Muscle layer of duodenum (tissue), 2 donors: ENCODE measurements around the gene SNX12.

Source experiments
- H3K27ac ChIP-seq: one replicate; pipeline ENCODE4 v1.7.0; 2013; ENCODE audit warnings: mild to moderate bottlenecking, low read length
- H3K27me3 ChIP-seq: one replicate; pipeline ENCODE4 v1.7.0; 2013; ENCODE audit warnings: low read depth, mild to moderate bottlenecking, control low read depth, low read length
- H3K36me3 ChIP-seq, 2 donors: one replicate each; pipeline ENCODE4 v1.7.0; 2013; ENCODE audit warnings: low read length in 2 of 2, control low read depth in 1 of 2, mild to moderate bottlenecking in 1 of 2; ENCODE audit not compliant: insufficient read depth in 2 of 2, control insufficient read depth in 1 of 2
- H3K4me1 ChIP-seq, 2 donors: one replicate each; pipeline ENCODE4 v1.7.0; 2013; ENCODE audit warnings: low read length in 2 of 2, mild to moderate bottlenecking in 2 of 2, control low read depth in 1 of 2, moderate library complexity in 1 of 2; ENCODE audit not compliant: insufficient read depth in 2 of 2, control insufficient read depth in 1 of 2
- H3K4me3 ChIP-seq, 2 donors: one replicate each; pipeline ENCODE4 v1.7.0; 2013; ENCODE audit warnings: low read length in 2 of 2, low read depth in 1 of 2, mild to moderate bottlenecking in 1 of 2
- H3K9me3 ChIP-seq, 2 donors: one replicate each; pipeline ENCODE4 v1.7.0; 2013; ENCODE audit warnings: low read length in 2 of 2, control low read depth in 1 of 2, mild to moderate bottlenecking in 1 of 2; ENCODE audit not compliant: control insufficient read depth in 1 of 2
- donor health status: healthy.

SNX12 gene

DNA sequence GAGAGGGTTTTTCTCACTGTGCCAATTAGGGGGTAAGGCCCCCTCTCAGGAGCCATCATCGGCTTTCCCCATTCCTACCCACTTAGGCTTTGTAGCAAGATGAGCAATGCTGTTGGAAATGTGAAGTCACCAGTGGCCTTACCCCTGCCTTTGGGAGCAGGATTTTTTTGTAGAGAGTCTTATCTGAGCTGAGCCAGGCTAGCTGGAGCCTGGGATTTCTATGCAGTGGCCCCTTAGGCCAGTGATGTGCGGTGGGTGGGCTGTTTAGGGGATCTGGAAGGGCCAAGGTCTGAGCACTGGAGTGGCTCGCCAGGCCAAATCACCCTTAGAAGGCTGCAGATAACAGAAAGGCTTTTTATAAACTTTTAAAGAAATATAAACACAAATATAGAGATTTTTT, 34.2 kb upstream of the SNX12 start:
- Histone ChIP-seq H3K27me3 (no peaks in the 10 kb centered on the region), H3K4me3 (no peak overlapping the region), H3K36me3 (no peaks in the 10 kb centered on the region), H3K9me3 (no peaks in the 10 kb centered on the region), H3K4me1 (peaks cover 6 to 16% of the 10 kb centered on the region in 2 donors), H3K27ac (no peak overlapping the region)

- Histone ChIP-seq H3K36me3 (no peaks in the 10 kb centered on the region), H3K9me3 (no peaks in the 10 kb centered on the region), H3K4me1 (peaks cover 6 to 16% of the 10 kb centered on the region in 2 donors), H3K27me3 (no peaks in the 10 kb centered on the region), H3K4me3 (no peak overlapping the region), H3K27ac (no peak overlapping the region)
These were observed 32.7 kb upstream of the SNX12 start for GRCh38 chrX:71100581-71101505.

DNA sequence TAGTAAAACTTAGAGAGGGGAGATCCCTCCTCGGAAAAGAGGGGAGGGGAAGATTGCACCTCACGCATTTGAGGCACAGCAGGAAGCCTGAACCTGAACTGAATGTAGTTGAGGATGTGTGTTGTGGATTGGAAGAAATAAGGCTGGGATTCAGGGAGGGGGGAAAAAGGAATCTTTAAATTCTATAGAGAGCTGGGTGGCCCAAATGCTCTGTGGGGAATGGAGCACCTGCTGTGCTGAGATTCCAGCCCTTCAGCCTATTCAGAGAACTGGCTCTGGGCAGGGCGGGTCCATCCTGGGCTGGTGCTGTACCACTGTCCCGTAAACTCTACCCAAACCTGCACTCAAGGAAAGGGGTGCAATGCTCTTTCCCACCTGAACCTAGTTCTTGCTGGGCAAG, 31.6 kb upstream of the SNX12 start:
- Histone ChIP-seq H3K27ac (no peak overlapping the region), H3K36me3 (no peaks in the 10 kb centered on the region), H3K27me3 (no peaks in the 10 kb centered on the region), H3K9me3 (no peaks in the 10 kb centered on the region), H3K4me3 (no peak overlapping the region), H3K4me1 (peaks cover 6 to 19% of the 10 kb centered on the region in 2 donors)

DNA sequence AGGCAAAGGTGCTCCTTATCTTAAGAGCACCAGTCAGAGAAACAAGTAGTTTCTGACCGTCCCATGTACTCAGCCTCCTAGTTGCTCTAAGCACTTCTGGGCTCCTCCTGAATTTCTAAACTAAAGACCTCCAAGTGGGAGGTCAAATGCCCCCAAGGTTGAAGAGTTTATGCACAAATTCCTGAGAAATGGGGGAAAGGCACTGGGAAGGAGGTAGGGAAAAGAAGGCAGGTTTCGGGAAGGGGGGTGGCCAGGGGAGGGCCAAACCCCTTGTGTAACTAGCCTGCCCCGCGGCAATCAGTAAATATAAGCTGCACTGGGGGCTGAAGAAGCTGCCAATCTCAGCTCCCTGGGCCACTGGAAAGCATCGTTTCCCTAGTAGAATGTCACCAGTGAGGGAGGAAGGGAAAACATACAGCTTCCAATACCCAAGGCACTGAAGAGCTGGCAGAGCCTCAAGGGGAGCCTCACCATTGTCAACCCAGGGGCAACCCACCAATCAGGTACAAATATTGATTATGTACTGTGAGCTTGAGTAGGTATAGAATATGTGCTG, 30.9 kb upstream of the SNX12 start:
- H3K36me3 ChIP-seq = no peaks in the 10 kb centered on the region
- H3K27me3 ChIP-seq = no peaks in the 10 kb centered on the region
- H3K9me3 ChIP-seq = no peaks in the 10 kb centered on the region
- peaks cover 4 to 19% of the 10 kb centered on the region in 2 donors for H3K4me1 ChIP-seq
- H3K27ac ChIP-seq = no peak overlapping the region
- H3K4me3 ChIP-seq = no peak overlapping the region

GRCh38 chrX:71098302-71098701, 30.2 kb upstream of the SNX12 start:
- Histone ChIP-seq H3K27ac (no peak overlapping the region), H3K4me1 (peaks cover 4 to 19% of the 10 kb centered on the region in 2 donors), H3K36me3 (no peaks in the 10 kb centered on the region), H3K4me3 (no peak overlapping the region), H3K9me3 (no peaks in the 10 kb centered on the region), H3K27me3 (no peaks in the 10 kb centered on the region)

GRCh38 chrX:71096760-71097032, 28.6 kb upstream of the SNX12 start:
- Histone ChIP-seq H3K9me3 (no peaks in the 10 kb centered on the region), H3K4me3 (peak overlapping the region; percentile 69 to 70), H3K27me3 (no peaks in the 10 kb centered on the region), H3K27ac (no peak overlapping the region), H3K4me1 (peaks cover 4 to 17% of the 10 kb centered on the region in 2 donors), H3K36me3 (no peaks in the 10 kb centered on the region)

DNA sequence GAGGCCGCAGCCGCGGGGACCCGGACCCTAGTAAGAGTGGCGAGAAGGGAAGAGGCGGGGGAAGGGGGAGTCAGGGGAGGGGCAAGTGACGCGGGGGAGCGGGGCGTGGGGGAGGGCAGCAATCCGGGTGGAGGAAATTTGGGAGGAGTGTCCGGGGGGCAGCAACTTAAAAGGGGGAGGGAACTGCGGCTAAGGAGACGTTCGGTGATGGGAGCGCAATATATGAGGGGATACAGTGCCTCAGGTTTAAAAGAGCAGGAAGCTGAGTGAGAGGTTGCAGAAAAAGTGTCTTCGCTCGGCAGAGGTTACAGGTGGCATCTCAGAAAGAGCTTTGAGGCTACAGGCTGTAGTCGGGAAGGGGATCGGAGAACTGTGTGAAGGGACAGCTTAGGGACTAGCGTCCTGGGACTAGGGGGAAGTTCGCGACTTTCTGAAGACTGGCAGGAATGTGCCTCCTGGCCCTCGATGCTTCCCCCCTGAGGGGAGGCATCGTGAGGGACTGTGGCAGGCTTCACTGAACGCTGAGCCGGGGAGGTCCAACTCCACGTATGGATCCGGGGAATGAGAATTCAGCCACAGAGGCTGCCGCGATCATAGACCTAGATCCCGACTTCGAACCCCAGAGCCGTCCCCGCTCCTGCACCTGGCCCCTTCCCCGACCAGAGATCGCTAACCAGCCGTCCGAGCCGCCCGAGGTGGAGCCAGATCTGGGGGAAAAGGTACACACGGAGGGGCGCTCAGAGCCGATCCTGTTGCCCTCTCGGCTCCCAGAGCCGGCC, 28.0 kb upstream of the SNX12 start:
- Histone ChIP-seq H3K36me3 (no peaks in the 10 kb centered on the region), H3K9me3 (no peaks in the 10 kb centered on the region), H3K27ac (no peak overlapping the region), H3K4me1 (peaks cover 4 to 17% of the 10 kb centered on the region in 2 donors), H3K4me3 (peak overlapping the region; percentile 69 to 70), H3K27me3 (no peaks in the 10 kb centered on the region)

DNA sequence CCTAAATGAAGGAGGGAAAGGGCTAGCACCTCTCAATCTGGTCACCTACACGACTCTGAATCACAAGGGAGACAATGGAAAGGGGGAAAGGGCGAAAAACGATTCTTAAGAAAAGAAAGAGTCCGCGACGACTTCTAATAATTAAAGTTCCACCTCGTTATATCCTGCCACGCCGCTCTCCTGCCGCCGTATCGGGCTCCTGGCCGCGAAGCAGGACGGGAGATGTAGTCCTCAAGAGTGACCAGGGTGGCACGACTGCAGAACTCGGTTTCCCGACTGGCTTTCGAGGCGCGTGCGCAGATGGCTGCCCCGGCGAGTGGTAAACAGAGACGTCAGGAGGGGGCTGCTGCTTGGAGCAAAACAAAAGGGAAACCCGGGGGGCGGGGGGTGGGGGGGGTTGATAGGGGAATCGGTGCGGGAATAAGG, 27.4 kb upstream of the SNX12 start, which contains the start of gene FOXO4:
Gene FOXO4, plus strand, starts transcription at position 297 of the 426 bp plus-strand sequence. CDS start 678 bp downstream, outside the sequence.
- no peaks in the 10 kb centered on the region for H3K36me3 ChIP-seq
- no peak within 1 kb of the TSS for H3K27ac ChIP-seq
- peaks cover 4 to 17% of the 10 kb centered on the region in 2 donors for H3K4me1 ChIP-seq
- no peaks in the 10 kb centered on the region for H3K27me3 ChIP-seq
- no peaks in the 10 kb centered on the region for H3K9me3 ChIP-seq
- peak within 1 kb of the TSS; percentile 70 to 72 for H3K4me3 ChIP-seq

- peaks cover 4 to 17% of the 10 kb centered on the region in 2 donors for H3K4me1 ChIP-seq
- peak overlapping the region; percentile 70 to 72 for H3K4me3 ChIP-seq
- no peaks in the 10 kb centered on the region for H3K36me3 ChIP-seq
- H3K9me3 ChIP-seq = no peaks in the 10 kb centered on the region
- no peak overlapping the region for H3K27ac ChIP-seq
- no peaks in the 10 kb centered on the region for H3K27me3 ChIP-seq
These were observed 26.9 kb upstream of the SNX12 start for GRCh38 chrX:71095033-71095432.

GRCh38 chrX:71091263-71091662, 23.1 kb upstream of the SNX12 start:
- Histone ChIP-seq H3K36me3 (no peaks in the 10 kb centered on the region), H3K27ac (no peak overlapping the region), H3K4me3 (no peak overlapping the region), H3K4me1 (peaks cover 0 to 3% of the 10 kb centered on the region in 2 donors), H3K9me3 (no peaks in the 10 kb centered on the region), H3K27me3 (no peaks in the 10 kb centered on the region)

DNA sequence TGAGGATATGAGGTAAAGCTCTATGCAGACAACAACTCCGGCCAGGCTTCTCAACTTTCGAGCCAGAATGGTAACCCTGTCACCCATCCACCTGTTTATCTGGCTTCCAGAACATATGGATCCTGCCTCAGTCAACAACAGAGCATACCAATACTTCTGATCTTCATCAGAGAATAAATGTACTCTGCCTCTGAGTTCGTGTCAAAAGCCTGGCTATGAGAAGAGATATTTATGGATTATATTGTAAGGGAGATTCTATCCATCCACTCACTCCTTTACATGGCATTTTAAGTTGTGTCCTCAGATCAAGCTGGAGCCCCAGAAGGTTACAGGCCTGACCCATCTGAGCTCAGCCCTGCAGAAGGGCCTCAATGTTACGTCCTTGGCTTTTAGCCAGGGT, 17.8 kb upstream of the SNX12 start:
- Histone ChIP-seq H3K27ac (no peak overlapping the region), H3K4me1 (no peaks in the 10 kb centered on the region), H3K36me3 (no peaks in the 10 kb centered on the region), H3K9me3 (no peaks in the 10 kb centered on the region), H3K27me3 (no peaks in the 10 kb centered on the region), H3K4me3 (no peak overlapping the region)
